Nephron progenitor cell (in vitro differentiated cells): Measurements from ENCODE around the gene FGD4.

Source experiments
- DNase-seq: peaks from one replicate; pipeline ENCODE4 v3.0.0; 2021
- H3K27ac Mint-ChIP-seq: 2 replicates; pipeline ENCODE4 v1.8.0; 2021; ENCODE audit warnings: mild to moderate bottlenecking, moderate library complexity, mixed read lengths
- H3K27me3 Mint-ChIP-seq: 2 replicates; pipeline ENCODE4 v1.8.0; 2021; ENCODE audit warnings: mild to moderate bottlenecking, low read depth, mixed read lengths; ENCODE audit not compliant: poor library complexity
- H3K36me3 Mint-ChIP-seq: 2 replicates; pipeline ENCODE4 v1.8.0; 2021; ENCODE audit warnings: low read depth, mixed read lengths
- H3K4me1 Mint-ChIP-seq: 2 replicates; pipeline ENCODE4 v1.8.0; 2021; ENCODE audit warnings: mixed read lengths
- H3K4me3 Mint-ChIP-seq: 2 replicates; pipeline ENCODE4 v1.8.0; 2021; ENCODE audit warnings: mild to moderate bottlenecking, moderate library complexity, mixed read lengths
- H3K9me3 Mint-ChIP-seq: 2 replicates; pipeline ENCODE4 v1.8.0; 2021; ENCODE audit warnings: mild to moderate bottlenecking, moderate library complexity, mixed read lengths
- CTCF ChIP-seq: fragments of 200-600 bp; sonication (generic); IDR thresholded peaks from 2 replicates; pipeline ENCODE4 v1.5.0; 2021; ENCODE audit warnings: antibody characterized with exemption

Gene FGD4

DNA sequence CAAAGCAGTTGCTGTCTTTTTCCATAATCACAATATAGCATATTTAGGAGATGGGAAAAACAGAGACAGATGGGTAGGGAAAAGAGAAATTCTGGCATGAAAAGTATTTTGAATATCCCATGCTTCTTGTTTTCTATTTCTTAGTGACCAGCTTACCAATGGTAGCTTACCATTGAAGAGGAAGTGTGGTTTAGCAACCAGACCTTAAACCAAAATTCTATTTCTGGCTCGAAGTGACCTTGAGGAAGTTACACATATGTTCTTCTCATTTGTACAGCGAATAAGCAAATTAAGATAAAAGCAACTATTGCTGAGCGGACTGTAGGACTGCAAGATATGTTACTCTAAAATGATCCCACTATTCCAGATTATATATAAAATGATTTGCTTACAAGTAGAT lies 82.9 kb downstream of the FGD4 start:
- Mint-ChIP-seq H3K4me3 (no peak overlapping the region), H3K27me3 (no peaks in the 10 kb centered on the region), H3K9me3 (no peaks in the 10 kb centered on the region), H3K4me1 (peaks cover 16% of the 10 kb centered on the region), H3K27ac (no peak overlapping the region), H3K36me3 (no peaks in the 10 kb centered on the region)
- no peak for DNase-seq
- no peak for TF ChIP-seq CTCF

- no peak for TF ChIP-seq CTCF
- no peaks in the 10 kb centered on the region for H3K9me3 Mint-ChIP-seq
- no peak overlapping the region for H3K27ac Mint-ChIP-seq
- no peak overlapping the region for H3K4me3 Mint-ChIP-seq
- no peaks in the 10 kb centered on the region for H3K27me3 Mint-ChIP-seq
- H3K4me1 Mint-ChIP-seq = peaks cover 4% of the 10 kb centered on the region
- no peak for DNase-seq
- H3K36me3 Mint-ChIP-seq = no peaks in the 10 kb centered on the region
Observed at GRCh38 chr12:32483499-32483898, 84.1 kb downstream of the FGD4 start.

- Mint-ChIP-seq H3K4me3 (no peak overlapping the region), H3K4me1 (no peaks in the 10 kb centered on the region), H3K9me3 (no peaks in the 10 kb centered on the region), H3K27ac (no peak overlapping the region), H3K27me3 (no peaks in the 10 kb centered on the region), H3K36me3 (no peaks in the 10 kb centered on the region)
- TF ChIP-seq CTCF = no peak
- no peak for DNase-seq
Observed at GRCh38 chr12:32483993-32484392, 84.6 kb downstream of the FGD4 start.

DNA sequence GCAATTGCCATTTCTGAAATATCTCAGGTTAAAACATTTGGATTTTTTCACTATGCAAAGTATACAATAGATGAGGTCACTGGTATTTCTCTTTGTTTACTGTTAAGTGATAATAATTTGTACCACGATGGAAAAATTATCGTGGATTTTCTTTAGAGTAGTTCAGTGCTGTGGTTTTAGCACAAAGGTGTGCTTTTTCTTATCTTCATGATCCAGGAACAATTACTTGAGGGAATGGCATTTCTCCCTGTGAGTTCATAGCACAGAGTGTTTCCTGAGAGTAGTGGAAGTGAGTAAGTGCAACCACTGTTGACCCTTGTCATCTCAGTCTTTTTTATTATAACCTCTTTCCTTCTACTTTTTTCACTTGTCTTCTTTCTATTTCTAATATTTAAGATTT lies 86.8 kb downstream of the FGD4 start:
- Mint-ChIP-seq H3K4me1 (peaks cover 6% of the 10 kb centered on the region), H3K27me3 (no peaks in the 10 kb centered on the region), H3K36me3 (no peaks in the 10 kb centered on the region), H3K9me3 (no peaks in the 10 kb centered on the region), H3K27ac (no peak overlapping the region), H3K4me3 (no peak overlapping the region)
- DNase-seq = no peak
- no peak for TF ChIP-seq CTCF

- H3K9me3 Mint-ChIP-seq = no peaks in the 10 kb centered on the region
- no peak for TF ChIP-seq CTCF
- H3K36me3 Mint-ChIP-seq = no peaks in the 10 kb centered on the region
- no peak overlapping the region for H3K4me3 Mint-ChIP-seq
- DNase-seq = no peak
- H3K27me3 Mint-ChIP-seq = peaks cover 2% of the 10 kb centered on the region
- no peak overlapping the region for H3K27ac Mint-ChIP-seq
- H3K4me1 Mint-ChIP-seq = peaks cover 9% of the 10 kb centered on the region
Observed at GRCh38 chr12:32488132-32488531, 88.8 kb downstream of the FGD4 start.

- no peak for DNase-seq
- TF ChIP-seq CTCF = no peak
- Mint-ChIP-seq H3K4me3 (no peak overlapping the region), H3K4me1 (peaks cover 9% of the 10 kb centered on the region), H3K9me3 (no peaks in the 10 kb centered on the region), H3K27ac (no peak overlapping the region), H3K27me3 (peaks cover 4% of the 10 kb centered on the region), H3K36me3 (no peaks in the 10 kb centered on the region)
Observed at GRCh38 chr12:32489070-32489469, 89.7 kb downstream of the FGD4 start.
